Cardiac muscle cell (in vitro differentiated cells and primary cell): ENCODE data around the gene HDAC4. TPM values are rescaled to one million over a fixed set of nuclear protein-coding genes. Genes with fewer than 3 reads are reported as not detected.

Source experiments
- DNase-seq, 2 donors: peaks; one replicate each; pipeline versions ENCODE4 v3.0.0 to v3.0.0-alpha.2; 2010 to 2017; ENCODE audit warnings: low read depth in 1 of 2, low spot score in 1 of 2
- H3K27ac ChIP-seq: fragments of 200-600 bp; sonication (generic); 2 replicates; pipeline ENCODE4 v1.5.1; 2016
- H3K27me3 ChIP-seq: fragments of 200-600 bp; sonication (generic); 2 replicates; pipeline ENCODE4 v1.6.0; 2016; ENCODE audit warnings: control low read depth
- H3K36me3 ChIP-seq: fragments of 200-600 bp; sonication (generic); 2 replicates; pipeline ENCODE4 v1.5.1; 2016; ENCODE audit warnings: control low read depth
- H3K4me1 ChIP-seq: fragments of 200-600 bp; sonication (generic); 2 replicates; pipeline ENCODE4 v1.8.1; 2017; ENCODE audit warnings: low read depth, mild to moderate bottlenecking, mixed run types
- H3K4me3 ChIP-seq: fragments of 200-600 bp; sonication (generic); 2 replicates; pipeline ENCODE4 v1.5.1; 2016; ENCODE audit warnings: mild to moderate bottlenecking
- H3K9me3 ChIP-seq: fragments of 200-600 bp; sonication (generic); 2 replicates; pipeline ENCODE4 v1.5.1; 2017; ENCODE audit warnings: low read depth, mild to moderate bottlenecking, control low read depth
- polyA plus RNA-seq: library from polyadenylated mRNA; unstranded; fragments of >200 nt; fragmentation: Nextera tagmentation; extraction: Ambion mirVana; gene quantifications from 2 replicates; pipeline ENCODE4 v1.2.1, GENCODE V29; 2016
- total RNA-seq: library from RNA; depleted of rRNA; stranded (reverse); fragments of >200 nt; gene quantifications from 2 replicates; pipeline ENCODE4 v1.2.3, GENCODE V29; 2016
- TF ChIP-seq, protein P1 (sequence below): IDR thresholded peaks from 2 replicates; pipeline ENCODE4 v1.5.1; 2012; ENCODE audit warnings: low read depth, mild to moderate bottlenecking, low read length

The HDAC4 gene
- total and polyA plus RNA-seq, 2 experiments from 2014 or later = 7.0 to 41.6 TPM

DNA sequence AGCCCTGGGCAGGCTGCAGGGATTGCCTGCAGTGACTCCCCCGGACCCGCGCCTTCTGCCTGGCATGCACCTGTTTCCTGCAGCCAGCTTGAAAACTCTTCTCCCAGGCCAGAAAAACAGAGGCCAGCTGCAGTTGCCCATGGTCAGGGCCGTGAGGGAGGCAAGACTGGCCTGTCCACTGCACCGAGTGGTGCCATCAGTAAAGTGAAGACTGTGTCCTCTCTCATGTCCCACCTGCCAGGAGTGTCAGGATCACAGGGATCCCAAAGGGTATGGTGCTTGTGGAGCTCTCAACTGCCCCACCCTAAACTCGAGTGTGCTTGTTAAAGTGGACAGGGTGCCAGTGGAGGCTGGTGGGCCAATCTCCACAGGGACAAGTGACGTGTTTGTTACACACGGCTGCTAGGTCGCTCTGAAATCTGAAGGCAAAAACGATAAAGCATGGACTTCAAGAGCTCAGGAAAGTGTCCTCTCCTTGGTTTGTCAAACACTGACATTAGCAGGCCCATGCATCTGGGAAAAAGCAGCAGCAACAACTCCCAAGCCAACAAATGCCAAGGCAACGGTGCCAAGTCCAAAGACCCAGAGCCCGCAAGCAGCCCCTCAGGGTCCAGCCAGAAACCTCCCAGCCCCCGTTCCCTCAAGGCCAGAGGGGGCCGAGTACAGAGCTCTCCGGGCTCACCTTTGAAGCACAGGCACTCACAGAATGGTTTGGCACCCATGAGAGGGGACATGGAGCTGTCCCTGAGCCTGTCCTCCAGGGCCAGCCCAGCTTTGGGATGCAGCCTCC lies 213.2 kb downstream of the HDAC4 start:
- Histone ChIP-seq H3K4me1 (no peaks in the 10 kb centered on the region), H3K36me3 (no peaks in the 10 kb centered on the region), H3K27me3 (no peaks in the 10 kb centered on the region), H3K27ac (no peak overlapping the region), H3K4me3 (no peak overlapping the region), H3K9me3 (no peaks in the 10 kb centered on the region)
- DNase-seq = no peak
- TF ChIP-seq, protein P1, sequence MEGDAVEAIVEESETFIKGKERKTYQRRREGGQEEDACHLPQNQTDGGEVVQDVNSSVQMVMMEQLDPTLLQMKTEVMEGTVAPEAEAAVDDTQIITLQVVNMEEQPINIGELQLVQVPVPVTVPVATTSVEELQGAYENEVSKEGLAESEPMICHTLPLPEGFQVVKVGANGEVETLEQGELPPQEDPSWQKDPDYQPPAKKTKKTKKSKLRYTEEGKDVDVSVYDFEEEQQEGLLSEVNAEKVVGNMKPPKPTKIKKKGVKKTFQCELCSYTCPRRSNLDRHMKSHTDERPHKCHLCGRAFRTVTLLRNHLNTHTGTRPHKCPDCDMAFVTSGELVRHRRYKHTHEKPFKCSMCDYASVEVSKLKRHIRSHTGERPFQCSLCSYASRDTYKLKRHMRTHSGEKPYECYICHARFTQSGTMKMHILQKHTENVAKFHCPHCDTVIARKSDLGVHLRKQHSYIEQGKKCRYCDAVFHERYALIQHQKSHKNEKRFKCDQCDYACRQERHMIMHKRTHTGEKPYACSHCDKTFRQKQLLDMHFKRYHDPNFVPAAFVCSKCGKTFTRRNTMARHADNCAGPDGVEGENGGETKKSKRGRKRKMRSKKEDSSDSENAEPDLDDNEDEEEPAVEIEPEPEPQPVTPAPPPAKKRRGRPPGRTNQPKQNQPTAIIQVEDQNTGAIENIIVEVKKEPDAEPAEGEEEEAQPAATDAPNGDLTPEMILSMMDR = no peak

DNA sequence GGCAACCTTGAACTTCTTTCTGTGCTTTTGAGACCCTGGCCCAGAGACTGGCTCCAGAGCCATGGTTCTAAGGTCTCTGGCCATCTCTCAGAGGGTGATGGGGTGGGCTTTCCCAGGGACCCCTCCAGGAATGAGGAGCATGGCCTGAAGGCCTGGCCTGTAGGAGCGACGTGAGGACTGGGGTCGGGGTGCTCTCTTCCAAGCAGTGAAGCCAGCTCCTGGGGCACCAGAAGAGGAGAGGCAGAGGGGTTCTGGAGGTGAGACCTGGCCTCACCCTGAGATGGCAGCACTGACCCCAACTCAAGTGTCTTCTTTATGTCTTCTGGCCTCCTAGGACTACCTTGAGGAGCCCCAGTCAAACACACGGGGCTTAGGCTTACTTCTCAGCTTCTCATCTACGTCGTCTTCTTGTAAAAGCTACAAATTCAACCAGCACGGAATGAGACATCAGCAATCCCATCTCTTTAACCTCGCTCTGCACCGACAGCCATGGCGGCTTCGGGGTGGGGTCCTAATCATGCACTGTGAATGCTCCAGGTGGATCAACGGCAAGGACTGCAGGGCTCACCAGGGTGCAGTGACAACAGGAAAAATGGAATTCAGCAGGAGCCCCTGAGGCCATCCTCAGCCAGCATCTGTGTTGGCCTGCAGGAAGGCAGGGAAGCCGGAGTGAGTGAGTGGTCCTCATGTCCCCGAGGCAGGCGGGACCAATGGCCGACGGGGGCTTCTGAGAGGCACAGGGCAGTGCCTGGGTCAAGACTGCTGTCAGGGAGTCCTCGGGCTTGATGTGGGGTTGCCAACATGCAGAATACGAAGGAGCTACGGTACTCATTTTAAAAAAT lies 214.1 kb downstream of the HDAC4 start:
- no peak for DNase-seq
- Histone ChIP-seq H3K9me3 (no peaks in the 10 kb centered on the region), H3K4me1 (no peaks in the 10 kb centered on the region), H3K36me3 (no peaks in the 10 kb centered on the region), H3K27ac (no peak overlapping the region), H3K4me3 (no peak overlapping the region), H3K27me3 (no peaks in the 10 kb centered on the region)
- TF ChIP-seq, protein P1 = no peak

DNA sequence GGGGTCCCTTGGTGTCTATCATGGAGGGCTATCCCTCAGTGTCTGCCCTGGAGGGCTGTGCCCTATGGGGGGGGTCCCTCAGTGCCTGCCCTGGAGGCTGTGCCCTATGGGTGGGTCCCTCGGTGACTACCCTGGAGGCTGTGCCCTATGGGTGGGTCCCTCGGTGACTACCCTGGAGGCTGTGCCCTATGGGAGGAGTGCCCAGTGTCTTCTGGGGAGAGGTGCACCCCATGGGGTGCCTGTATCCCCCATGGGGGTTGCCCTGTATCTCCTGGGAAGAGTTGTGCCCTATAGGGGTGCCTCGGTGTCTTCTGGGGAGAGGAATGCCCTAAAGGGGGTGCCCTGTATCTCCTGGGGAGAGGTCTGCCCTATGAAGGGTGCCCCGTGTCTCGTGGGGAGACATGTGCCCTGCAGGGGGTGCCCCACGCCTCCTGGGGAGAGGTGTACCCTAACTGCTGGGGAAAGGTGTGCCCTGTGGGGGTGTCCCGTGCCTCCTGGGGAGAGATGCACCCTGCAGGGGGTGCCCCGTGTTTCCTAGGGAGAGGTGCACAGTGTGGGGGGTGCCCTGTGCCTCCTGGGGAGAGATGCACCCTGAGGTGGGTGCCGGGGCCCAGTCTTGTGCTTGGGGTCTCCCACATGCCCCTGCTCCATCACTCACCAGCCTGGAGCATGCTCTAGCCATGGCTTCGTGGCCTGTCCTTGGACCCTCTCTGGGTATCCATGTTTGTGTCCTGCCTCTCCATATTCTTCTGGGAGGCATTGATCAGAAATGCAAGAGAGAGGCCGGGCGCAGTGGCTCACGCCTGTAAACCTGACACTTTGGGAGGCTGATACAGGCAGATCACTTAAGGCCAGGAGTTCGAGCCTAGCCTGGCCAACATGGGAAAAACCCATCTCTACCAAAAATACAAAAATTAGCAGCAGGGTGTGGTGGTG lies 215.6 kb downstream of the HDAC4 start:
- Histone ChIP-seq H3K4me1 (no peaks in the 10 kb centered on the region), H3K4me3 (no peak overlapping the region), H3K27ac (no peak overlapping the region), H3K9me3 (no peaks in the 10 kb centered on the region), H3K36me3 (no peaks in the 10 kb centered on the region), H3K27me3 (no peaks in the 10 kb centered on the region)
- TF ChIP-seq, protein P1 = no peak
- no peak for DNase-seq

DNA sequence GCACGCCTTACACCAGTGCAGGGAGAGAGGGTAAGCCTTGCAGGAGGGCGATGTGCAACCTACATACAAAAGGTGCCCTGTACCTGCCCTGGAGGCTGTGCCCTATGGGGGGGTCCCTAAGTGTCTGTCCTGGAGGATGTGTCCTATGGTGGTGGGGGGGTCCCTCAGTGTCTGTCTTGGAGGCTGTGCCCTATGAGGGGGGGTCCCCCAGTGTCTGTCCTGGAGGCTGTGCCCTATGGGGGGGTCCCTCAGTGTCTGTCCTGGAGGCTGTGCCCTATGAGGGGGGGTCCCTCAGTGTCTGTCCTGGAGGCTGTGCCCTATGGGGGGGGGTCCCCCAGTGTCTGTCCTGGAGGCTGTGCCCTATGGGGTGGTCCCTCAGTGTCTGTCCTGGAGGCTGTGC lies 216.6 kb downstream of the HDAC4 start:
- Histone ChIP-seq H3K27ac (no peak overlapping the region), H3K36me3 (no peaks in the 10 kb centered on the region), H3K4me3 (no peak overlapping the region), H3K4me1 (no peaks in the 10 kb centered on the region), H3K27me3 (no peaks in the 10 kb centered on the region), H3K9me3 (no peaks in the 10 kb centered on the region)
- TF ChIP-seq, protein P1 = no peak
- DNase-seq = no peak

DNA sequence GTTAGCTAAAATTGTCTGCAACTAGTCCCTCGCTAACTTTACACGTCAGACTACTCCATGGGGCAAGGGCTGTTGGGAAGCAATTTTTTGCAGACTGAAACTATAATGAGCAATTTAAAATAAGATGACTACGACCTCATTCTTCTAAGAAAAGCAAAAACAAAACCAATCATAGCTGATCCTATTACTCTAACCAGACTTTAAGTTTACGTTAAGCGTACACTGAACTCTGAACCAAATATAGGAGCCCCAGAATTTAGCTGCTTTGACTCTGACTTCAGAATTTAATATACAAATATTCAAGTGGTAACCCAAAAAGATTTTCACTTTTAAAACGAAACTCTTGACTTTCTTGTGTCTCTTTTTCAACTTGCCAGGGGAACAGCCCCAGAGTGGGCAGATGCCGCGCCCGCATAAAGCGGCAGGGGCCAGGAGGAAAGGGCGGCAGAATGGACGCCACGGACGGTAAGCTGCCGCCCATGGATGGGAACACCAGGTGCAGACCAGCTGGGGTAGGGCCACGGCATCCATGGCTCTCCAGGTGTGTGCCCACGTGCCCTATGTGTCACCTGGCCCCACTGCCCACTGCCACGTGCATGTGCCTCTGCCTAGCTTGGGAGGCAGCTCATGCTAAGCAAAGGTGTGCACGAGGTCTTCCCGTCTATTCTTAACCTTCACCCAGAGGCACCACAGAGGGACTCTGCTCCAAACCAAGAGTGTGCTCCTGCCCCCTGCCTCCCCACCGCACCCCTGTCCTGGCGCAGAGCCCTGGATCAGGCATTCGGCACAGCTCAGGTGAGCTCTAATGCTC lies 217.6 kb downstream of the HDAC4 start:
- Histone ChIP-seq H3K36me3 (no peaks in the 10 kb centered on the region), H3K27ac (no peak overlapping the region)
- no peak for DNase-seq

More for the DNA sequence above, 217.6 kb downstream of the HDAC4 start:
- TF ChIP-seq, protein P1 = no peak
- Histone ChIP-seq H3K4me3 (no peak overlapping the region), H3K4me1 (no peaks in the 10 kb centered on the region), H3K27me3 (no peaks in the 10 kb centered on the region), H3K9me3 (no peaks in the 10 kb centered on the region)
